Naive thymus-derived CD4-positive, alpha-beta T cell (primary cell): Measurements from ENCODE around the gene INAFM1. TPM values are rescaled to one million over a fixed set of nuclear protein-coding genes. Genes with fewer than 3 reads are reported as not detected.
"Not testable (repeated sequence)": the region's sequence is repeated elsewhere in the genome, so short reads cannot be mapped to it uniquely, and the experiment has no call there.

Experiments
- ATAC-seq: fragments of 150-1000 bp; cut with Tn5 transposase; 2 replicates; pipeline ENCODE4 v1.10.0; 2021; ENCODE audit warnings: mild to moderate bottlenecking, moderate library complexity
- CTCF ChIA-PET: fragments of 350-600 bp; sonication (Branson Sonifier 250); formaldehyde crosslinking; loops from one replicate; lab custom pipeline; 2021; ENCODE audit warnings: antibody characterized with exemption; lab: Charles Lee
- POLR2A ChIA-PET: fragments of 350-600 bp; sonication (Branson Sonifier 250); formaldehyde crosslinking; loops from one replicate; lab custom pipeline; 2021; ENCODE audit warnings: antibody characterized with exemption, inconsistent platforms; lab: Charles Lee
- DNase-seq, 9 donors: peaks; one replicate each; pipeline versions ENCODE4 v3.0.0 to v3.0.0-alpha.2; 2020 to 2022; ENCODE audit warnings: mixed read lengths in 1 of 9
- H3K27ac ChIP-seq: one replicate; pipeline ENCODE4 v1.7.0; 2013; ENCODE audit warnings: mild to moderate bottlenecking, low read depth, low read length, moderate library complexity
- H3K27me3 ChIP-seq, 2 donors: one replicate each; pipeline ENCODE4 v1.7.0; 2013; ENCODE audit warnings: low read length in 2 of 2, mild to moderate bottlenecking in 2 of 2, moderate library complexity in 2 of 2; ENCODE audit not compliant: control insufficient read depth in 2 of 2, insufficient read depth in 2 of 2
- H3K36me3 ChIP-seq, 3 experiments: 1 replicate in 2 of 3; 2 replicates in 1 of 3; pipeline ENCODE4 v1.7.0; 2013; ENCODE audit warnings: low read length in 3 of 3, mild to moderate bottlenecking in 3 of 3, moderate library complexity in 1 of 3; ENCODE audit not compliant: insufficient read depth in 3 of 3, control insufficient read depth in 2 of 3
- H3K4me1 ChIP-seq, 2 donors: one replicate each; pipeline ENCODE4 v1.7.0; 2013; ENCODE audit warnings: low read length in 2 of 2, mild to moderate bottlenecking in 2 of 2, moderate library complexity in 1 of 2; ENCODE audit not compliant: control insufficient read depth in 2 of 2, insufficient read depth in 2 of 2
- H3K4me3 ChIP-seq: 2 replicates; pipeline ENCODE4 v1.7.0; 2013; ENCODE audit warnings: mild to moderate bottlenecking, low read length
- H3K9me3 ChIP-seq, 3 experiments: 1 replicate in 2 of 3; 2 replicates in 1 of 3; pipeline ENCODE4 v1.7.0; 2013; ENCODE audit warnings: low read length in 3 of 3; ENCODE audit not compliant: control insufficient read depth in 2 of 3
- H3K27ac Mint-ChIP-seq, 9 donors: one replicate each; pipeline ENCODE4 v1.8.0; 2020 to 2022; ENCODE audit warnings: mixed read lengths in 9 of 9, mild to moderate bottlenecking in 8 of 9, moderate library complexity in 5 of 9, inconsistent platforms in 2 of 9
- H3K27me3 Mint-ChIP-seq, 5 donors: one replicate each; pipeline ENCODE4 v1.8.0; 2021 to 2022; ENCODE audit warnings: mixed read lengths in 5 of 5, mild to moderate bottlenecking in 1 of 5
- H3K36me3 Mint-ChIP-seq, 5 donors: one replicate each; pipeline ENCODE4 v1.8.0; 2020 to 2022; ENCODE audit warnings: mixed read lengths in 5 of 5, mild to moderate bottlenecking in 3 of 5, inconsistent platforms in 1 of 5
- H3K4me1 Mint-ChIP-seq, 7 donors: one replicate each; pipeline ENCODE4 v1.8.0; 2020 to 2022; ENCODE audit warnings: mixed read lengths in 7 of 7, mild to moderate bottlenecking in 3 of 7, inconsistent platforms in 1 of 7
- H3K4me3 Mint-ChIP-seq, 10 donors: one replicate each; pipeline ENCODE4 v1.8.0; 2020 to 2022; ENCODE audit warnings: mild to moderate bottlenecking in 10 of 10, mixed read lengths in 10 of 10, moderate library complexity in 6 of 10, inconsistent platforms in 2 of 10
- H3K9me3 Mint-ChIP-seq, 11 donors: one replicate each; pipeline ENCODE4 v1.8.0; 2020 to 2022; ENCODE audit warnings: mixed read lengths in 11 of 11, mild to moderate bottlenecking in 4 of 11, inconsistent platforms in 1 of 11, moderate library complexity in 1 of 11
- intact Hi-C, 2 donors: fragments of 100-400 bp; cut with micrococcal nuclease; formaldehyde crosslinking; loops; one replicate each; pipeline ENCODE4 v1.15.1; 2023
- polyA plus RNA-seq, 2 donors: library from polyadenylated mRNA; unstranded; fragments of 300-500 nt; fragmentation: Illumina TruSeq; gene quantifications; one replicate each; pipeline ENCODE4 v1.2.3, GENCODE V29; 2021
- total RNA-seq, 6 experiments: library from RNA in 5 of 6; stranded (reverse) in 5 of 6; gene quantifications; 1 replicate in 5 of 6; 2 replicates in 1 of 6; pipeline ENCODE4 v1.2.3 and lab custom pipeline; 2021 to 2026

INAFM1 gene
- total and polyA plus RNA-seq, 7 experiments from 2014 or later = 2.3 to 21.7 (median 14.3) TPM

DNA sequence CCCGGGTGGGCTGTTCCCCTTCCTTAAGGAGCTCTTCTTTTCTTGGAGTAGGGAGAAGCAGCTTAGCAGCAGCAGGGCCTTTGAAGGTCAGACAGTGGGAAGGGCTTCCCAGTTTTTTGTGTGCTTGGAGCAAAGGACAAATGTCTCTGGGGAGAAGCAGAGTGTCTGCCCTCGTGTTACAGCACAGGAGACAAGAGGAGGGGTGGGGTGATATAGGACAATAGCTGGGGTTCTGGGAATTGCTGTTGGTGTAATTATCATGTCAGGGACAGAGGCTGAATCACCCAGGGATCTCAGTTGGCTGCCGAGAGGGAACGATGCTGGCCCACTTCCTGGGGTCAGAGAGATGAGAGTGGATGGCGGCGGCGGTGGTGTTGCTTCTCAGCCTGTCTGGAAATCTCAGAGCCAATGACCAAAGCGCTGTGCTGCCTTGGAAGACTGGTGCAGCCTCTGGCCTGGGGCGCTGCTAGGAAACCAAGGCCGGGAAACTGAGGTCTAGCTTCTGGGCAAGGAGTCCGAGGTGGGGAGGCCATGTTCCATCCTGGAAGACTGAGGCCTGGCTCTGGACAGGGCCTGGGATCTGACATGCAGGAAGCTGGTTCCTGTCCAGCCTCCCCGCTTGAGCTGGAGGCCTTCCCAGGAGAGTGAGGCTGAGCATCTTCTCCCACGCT is 1.2 kb downstream of the INAFM1 start:
- Mint-ChIP-seq H3K36me3 (peaks cover 0 to 10% (median 0%) of the 10 kb centered on the region in 5 donors), H3K27ac (peak overlapping the region; percentile 20 to 83 (median 55)), H3K9me3 (no peaks in the 10 kb centered on the region), H3K4me1 (peaks cover 20 to 32% (median 27%) of the 10 kb centered on the region in 7 donors), H3K27me3 (no peaks in the 10 kb centered on the region), H3K4me3 (peak overlapping the region; percentile 73 to 95 (median 82))
- H3K36me3 ChIP-seq = peaks cover 0 to 11% (median 0%) of the 10 kb centered on the region in 3 experiments
- ATAC-seq (no peak), DNase-seq (no peak)
- H3K4me3 ChIP-seq = no peak overlapping the region
- H3K27ac ChIP-seq = no peak overlapping the region
- H3K27me3 ChIP-seq = no peaks in the 10 kb centered on the region
- CTCF ChIA-PET = interaction anchor here (1.4 to 2.1 kb wide), 3 partner anchors 11 to 73 kb away, joined by 3 to 8 read pairs (median 6); partner anchors contain the start of gene DHX34
- POLR2A ChIA-PET = interaction anchor here (1.1 to 2.8 kb wide), 4 partner anchors 19 to 145 kb away, joined by 3 to 44 read pairs (median 4); partner anchors contain the start of genes CCDC9, DHX34 and SAE1
- no peaks in the 10 kb centered on the region for H3K9me3 ChIP-seq
- peaks cover 3 to 14% of the 10 kb centered on the region in 2 donors for H3K4me1 ChIP-seq
- intact Hi-C loops = loop anchor here (2.0 to 10.0 kb wide), 5 partner anchors 73 to 1561 kb away; partner anchors contain the start of genes DHX34 (in 1 of the 2), PRKD2 (in 1 of the 2) and SLC1A5 (in 1 of the 2)

DNA sequence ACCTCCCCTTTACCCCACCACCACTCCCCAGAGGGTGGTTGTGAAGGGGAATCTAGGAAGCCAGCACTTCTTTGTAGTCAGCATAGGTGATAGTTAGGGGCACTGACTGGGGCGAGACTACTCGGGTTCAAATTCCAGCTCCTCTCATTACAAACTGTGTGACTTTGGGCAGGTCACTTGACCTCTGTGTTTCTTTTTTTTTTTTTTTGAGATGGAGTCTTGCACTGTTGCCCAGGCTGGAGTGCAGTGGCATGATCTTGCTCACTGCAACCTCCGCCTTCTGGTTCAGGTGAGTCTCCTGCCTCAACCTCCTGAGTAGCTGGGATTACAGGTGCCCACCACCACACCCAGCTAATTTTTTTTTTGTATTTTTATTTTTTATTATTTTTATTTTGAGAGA is 1.8 kb downstream of the INAFM1 start:
- CTCF ChIA-PET = interaction anchor here (0.9 to 2.0 kb wide), 3 partner anchors 10 to 490 kb away, joined by 3 to 6 read pairs (median 3); partner anchors contain the start of gene DHX34
- intact Hi-C loops = loop anchor here (10.0 kb wide), 4 partner anchors 492 to 1562 kb away; partner anchors contain the start of genes PRKD2 (in 1 of the 2) and SLC1A5 (in 1 of the 2)

DNA sequence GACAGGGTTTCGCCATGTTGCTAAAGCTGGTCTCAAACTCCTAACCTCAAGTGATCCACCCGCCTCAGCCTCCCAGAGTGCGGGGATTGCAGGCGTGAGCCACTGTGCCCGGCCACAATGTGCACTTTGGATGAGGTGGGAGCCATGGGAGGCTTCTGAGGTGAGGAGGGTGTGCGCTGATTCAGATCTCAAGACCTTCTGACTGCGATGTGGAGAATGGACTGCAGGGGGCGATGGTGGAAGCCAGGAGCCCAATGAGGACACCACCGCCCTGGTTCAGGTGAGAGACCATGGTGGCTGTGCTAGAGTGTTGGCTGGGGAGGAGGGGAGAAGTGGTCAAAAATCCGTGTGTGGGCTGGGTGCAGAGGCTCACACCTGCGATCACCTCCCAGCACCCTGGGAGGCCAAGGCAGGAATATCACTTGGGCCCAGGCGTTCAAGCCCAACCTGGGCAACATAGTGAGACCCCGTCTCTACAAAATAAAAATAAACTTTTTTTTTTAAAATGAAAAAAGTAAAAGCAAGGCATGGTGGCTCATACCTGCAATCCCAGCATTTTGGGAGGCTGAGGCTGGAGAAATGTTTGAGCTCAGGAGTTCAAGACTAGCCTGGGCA is 5.6 kb downstream of the INAFM1 start:
- Histone ChIP-seq H3K36me3 (no peaks in the 10 kb centered on the region), H3K27ac (no peak overlapping the region), H3K9me3 (no peaks in the 10 kb centered on the region), H3K4me1 (peaks cover 2 to 4% of the 10 kb centered on the region in 2 donors), H3K27me3 (no peaks in the 10 kb centered on the region), H3K4me3 (no peak overlapping the region)
- H3K4me1 Mint-ChIP-seq = peaks cover 12 to 22% (median 18%) of the 10 kb centered on the region in 7 donors
- H3K36me3 Mint-ChIP-seq = peaks cover 0 to 8% (median 4%) of the 10 kb centered on the region in 5 donors
- no peaks in the 10 kb centered on the region for H3K27me3 Mint-ChIP-seq
- ChIA-PET CTCF (interaction anchor here (0.6 to 0.7 kb wide), 3 partner anchors 29 to 383 kb away, joined by 3 to 4 read pairs (median 3); no protein-coding TSS in a partner anchor), POLR2A (no interaction called here)
- DNase-seq = peak in 7 of 9 donors; percentile 24 to 64 (median 45)
- no peaks in the 10 kb centered on the region for H3K9me3 Mint-ChIP-seq
- intact Hi-C loops = no loop called here
- no peak overlapping the region for H3K27ac Mint-ChIP-seq
- ATAC-seq = peak; percentile 72
- no peak overlapping the region for H3K4me3 Mint-ChIP-seq

More for the DNA sequence above, 1.8 kb downstream of the INAFM1 start:
- not testable (repeated sequence) for H3K27me3 Mint-ChIP-seq, ATAC-seq, H3K4me3 ChIP-seq, DNase-seq, H3K27me3 ChIP-seq, H3K9me3 ChIP-seq, H3K36me3 Mint-ChIP-seq, H3K36me3 ChIP-seq, H3K27ac ChIP-seq, H3K9me3 Mint-ChIP-seq
- Mint-ChIP-seq H3K4me3 (peak overlapping the region in 5 of 10 donors; percentile 71 to 95 (median 83)), H3K4me1 (peaks cover 20 to 32% (median 26%) of the 10 kb centered on the region in 7 donors), H3K27ac (peak overlapping the region in 2 of 9 donors; percentile 7 to 50)
- peaks cover 3 to 14% of the 10 kb centered on the region in 2 donors for H3K4me1 ChIP-seq
- POLR2A ChIA-PET = interaction anchor here (0.7 kb wide), 1 partner anchor 107 kb away, joined by 3 read pairs; no protein-coding TSS in a partner anchor

DNA sequence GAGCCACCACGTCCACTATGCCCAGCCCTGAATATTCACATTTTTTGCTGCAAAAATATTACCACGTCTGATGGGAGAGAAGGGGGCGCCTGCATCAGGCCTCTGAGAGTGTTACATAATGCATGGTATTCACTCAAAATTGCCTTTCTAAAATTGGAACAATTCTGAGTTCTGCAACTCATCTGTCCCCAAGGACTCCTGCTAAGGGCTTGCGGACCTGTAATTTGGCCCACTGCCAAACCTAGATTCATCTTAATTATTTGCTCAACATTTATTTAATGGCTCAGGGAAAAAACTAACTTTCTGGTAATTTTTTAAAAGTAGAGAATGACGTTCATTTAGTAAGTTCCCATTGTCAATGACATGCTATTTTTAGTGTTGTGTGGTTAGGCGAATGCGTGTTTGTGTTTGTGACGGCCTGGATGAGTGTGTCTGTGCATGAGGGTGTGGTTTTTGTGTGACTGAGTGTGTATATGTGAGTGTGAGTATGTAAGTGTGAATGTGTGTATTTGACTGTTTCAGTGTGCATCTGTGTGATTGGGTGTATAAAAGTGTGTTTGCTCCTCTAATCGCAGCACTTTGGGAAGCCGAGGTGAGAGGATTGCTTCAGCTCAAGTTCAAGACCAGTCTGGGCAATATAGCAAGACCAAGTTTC is 8.8 kb downstream of the INAFM1 start:
- Mint-ChIP-seq H3K4me3 (no peak overlapping the region), H3K27ac (no peak overlapping the region), H3K9me3 (no peaks in the 10 kb centered on the region), H3K27me3 (no peaks in the 10 kb centered on the region), H3K36me3 (peaks cover 0 to 4% (median 3%) of the 10 kb centered on the region in 5 donors), H3K4me1 (peaks cover 0 to 15% (median 6%) of the 10 kb centered on the region in 7 donors)
- CTCF ChIA-PET = interaction anchor here (0.8 kb wide), 1 partner anchor 52 kb away, joined by 3 read pairs; no protein-coding TSS in a partner anchor
- no peaks in the 10 kb centered on the region for H3K4me1 ChIP-seq
- POLR2A ChIA-PET = no interaction called here
- no peaks in the 10 kb centered on the region for H3K36me3 ChIP-seq
- no peaks in the 10 kb centered on the region for H3K27me3 ChIP-seq
- ATAC-seq (no peak), DNase-seq (no peak)
- intact Hi-C loops = loop anchor here (1.0 kb wide), 2 partner anchors 9 to 108 kb away; partner anchors contain the start of gene INAFM1 (in 1 of the 2)
- H3K4me3 ChIP-seq = no peak overlapping the region
- no peak overlapping the region for H3K27ac ChIP-seq
- no peaks in the 10 kb centered on the region for H3K9me3 ChIP-seq

DNA sequence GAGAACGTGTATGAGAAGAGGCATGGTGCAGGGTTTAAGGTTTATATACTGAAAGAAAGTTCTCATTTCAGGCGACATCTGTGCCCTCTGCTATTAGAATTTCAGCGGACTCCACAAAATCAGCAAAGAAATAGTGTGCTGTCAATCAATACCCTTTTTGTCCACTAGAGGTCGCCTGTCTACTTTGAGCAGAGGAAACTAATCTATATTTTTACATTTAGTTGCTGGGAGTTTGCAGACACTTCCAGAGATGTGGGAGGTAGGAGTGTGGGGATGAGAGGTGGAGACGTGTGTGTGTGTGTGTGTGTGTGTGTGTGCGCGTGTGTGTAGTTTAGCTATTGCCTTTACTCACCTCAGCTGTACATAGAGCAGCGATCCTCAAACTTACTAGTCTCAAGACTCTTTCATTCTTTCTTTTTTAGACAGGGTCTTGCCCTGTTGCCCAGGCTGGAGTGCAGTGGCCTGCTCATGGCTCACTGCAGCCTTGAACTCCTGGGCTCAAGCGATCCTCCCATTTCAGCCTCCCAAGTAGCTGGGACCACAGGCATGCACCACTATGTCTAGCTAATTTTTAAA is 9.7 kb downstream of the INAFM1 start:
- ATAC-seq = peak; percentile 72
- POLR2A ChIA-PET = interaction anchor here (1.1 kb wide), 1 partner anchor 107 kb away, joined by 3 read pairs; no protein-coding TSS in a partner anchor
- intact Hi-C loops = loop anchor here (1.0 kb wide), 2 partner anchors 10 to 107 kb away; partner anchors contain the start of gene INAFM1 (in 1 of the 2)

More for the DNA sequence above, 9.7 kb downstream of the INAFM1 start:
- no peak overlapping the region for H3K4me3 ChIP-seq
- peak in 7 of 9 donors; percentile 32 to 78 (median 61) for DNase-seq
- Mint-ChIP-seq H3K36me3 (peaks cover 0 to 4% (median 3%) of the 10 kb centered on the region in 5 donors), H3K4me1 (peaks cover 0 to 16% (median 6%) of the 10 kb centered on the region in 7 donors), H3K27me3 (no peaks in the 10 kb centered on the region), H3K27ac (no peak overlapping the region), H3K9me3 (no peaks in the 10 kb centered on the region), H3K4me3 (no peak overlapping the region)
- no peaks in the 10 kb centered on the region for H3K4me1 ChIP-seq
- CTCF ChIA-PET = interaction anchor here (1.4 kb wide), 2 partner anchors 9 to 107 kb away, joined by 5 to 6 read pairs; no protein-coding TSS in a partner anchor
- H3K27ac ChIP-seq = no peak overlapping the region
- no peaks in the 10 kb centered on the region for H3K27me3 ChIP-seq
- H3K36me3 ChIP-seq = no peaks in the 10 kb centered on the region
- no peaks in the 10 kb centered on the region for H3K9me3 ChIP-seq
